Uterus (tissue), 4 donors: Measurements from ENCODE around the gene GABARAP. TPM values are rescaled to one million over a fixed set of nuclear protein-coding genes. Genes with fewer than 3 reads are reported as not detected.

Experiments
- DNase-seq, 2 donors: peaks; one replicate each; pipeline ENCODE4 v3.0.0-alpha.2; 2019 to 2020
- H3K27ac ChIP-seq, 2 donors: fragments of 200-600 bp; sonication (generic); 1 replicate in 1 of 2; 2 replicates in 1 of 2; pipeline ENCODE4 v1.5.1; 2016 to 2018
- H3K27me3 ChIP-seq, 2 donors: fragments of 200-600 bp; sonication (generic); one replicate each; pipeline ENCODE4 v1.5.1; 2018 to 2019; ENCODE audit warnings: control low read depth in 1 of 2
- H3K36me3 ChIP-seq, 2 donors: fragments of 200-600 bp; sonication (generic); one replicate each; pipeline ENCODE4 v1.5.1; 2019; ENCODE audit warnings: control low read depth in 1 of 2
- H3K4me1 ChIP-seq, 2 donors: fragments of 200-600 bp; sonication (generic); one replicate each; pipeline ENCODE4 v1.5.1; 2018 to 2019; ENCODE audit warnings: control low read depth in 1 of 2
- H3K4me3 ChIP-seq, 2 donors: fragments of 200-600 bp; sonication (generic); 1 replicate in 1 of 2; 2 replicates in 1 of 2; pipeline ENCODE4 v1.5.1; 2018 to 2019; ENCODE audit warnings: mild to moderate bottlenecking in 1 of 2
- H3K9me3 ChIP-seq, 2 donors: fragments of 200-600 bp; sonication (generic); one replicate each; pipeline ENCODE4 v1.5.1; 2019; ENCODE audit warnings: control low read depth in 1 of 2
- POLR2A ChIP-seq, 2 donors: fragments of 450-650 bp; IDR thresholded peaks; one replicate each; pipeline ENCODE4 v1.6.1; 2016; ENCODE audit warnings: antibody characterized with exemption in 2 of 2, mild to moderate bottlenecking in 1 of 2, moderate library complexity in 1 of 2
- intact Hi-C: fragments of 100-400 bp; cut with DNase I; formaldehyde crosslinking; loops from one replicate; pipeline ENCODE4 v1.15.1; 2023; ENCODE audit warnings: low total_unique reads
- total RNA-seq, 4 donors: library from RNA; depleted of rRNA in 3 of 4; stranded (reverse); fragments of >200 nt in 3 of 4; gene quantifications; one replicate each; pipeline versions ENCODE4 v1.1.0 to v1.2.4, GENCODE V29; 2014 to 2023
- TF ChIP-seq, protein P1 (sequence below), 4 experiments: fragments of 200-600 bp in 2 of 4; fragments of 450-650 bp in 2 of 4; sonication (generic) in 2 of 4; IDR thresholded peaks; one replicate each; pipeline ENCODE4 v1.5.1; 2016 to 2019; ENCODE audit warnings: antibody characterized with exemption in 4 of 4, mild to moderate bottlenecking in 2 of 4, moderate library complexity in 1 of 4
- donor health status: DM: yes; HTN: yes; CAD: no.

GABARAP gene
- total RNA-seq, 4 donors from 2014 or later, result 220 to 467 (median 366) TPM

DNA sequence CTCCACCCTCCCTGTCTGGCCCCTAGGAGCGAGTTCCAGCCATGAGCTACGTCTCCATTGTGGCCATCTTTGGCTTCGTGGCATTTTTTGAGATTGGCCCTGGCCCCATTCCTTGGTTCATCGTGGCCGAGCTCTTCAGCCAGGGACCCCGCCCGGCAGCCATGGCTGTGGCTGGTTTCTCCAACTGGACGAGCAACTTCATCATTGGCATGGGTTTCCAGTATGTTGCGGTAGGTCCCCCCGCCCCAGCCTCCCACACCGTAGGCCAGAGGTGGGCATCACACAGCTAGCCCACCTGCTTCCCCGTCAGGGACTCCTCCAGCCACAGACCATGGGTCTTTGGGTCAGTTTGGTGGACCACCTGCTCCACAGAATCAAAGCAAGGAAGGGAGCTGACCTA is 43.4 kb upstream of the GABARAP start:
- no peak for TF ChIP-seq POLR2A (IDR thresholded peaks at IDR 0.05)
- TF ChIP-seq, protein P1, sequence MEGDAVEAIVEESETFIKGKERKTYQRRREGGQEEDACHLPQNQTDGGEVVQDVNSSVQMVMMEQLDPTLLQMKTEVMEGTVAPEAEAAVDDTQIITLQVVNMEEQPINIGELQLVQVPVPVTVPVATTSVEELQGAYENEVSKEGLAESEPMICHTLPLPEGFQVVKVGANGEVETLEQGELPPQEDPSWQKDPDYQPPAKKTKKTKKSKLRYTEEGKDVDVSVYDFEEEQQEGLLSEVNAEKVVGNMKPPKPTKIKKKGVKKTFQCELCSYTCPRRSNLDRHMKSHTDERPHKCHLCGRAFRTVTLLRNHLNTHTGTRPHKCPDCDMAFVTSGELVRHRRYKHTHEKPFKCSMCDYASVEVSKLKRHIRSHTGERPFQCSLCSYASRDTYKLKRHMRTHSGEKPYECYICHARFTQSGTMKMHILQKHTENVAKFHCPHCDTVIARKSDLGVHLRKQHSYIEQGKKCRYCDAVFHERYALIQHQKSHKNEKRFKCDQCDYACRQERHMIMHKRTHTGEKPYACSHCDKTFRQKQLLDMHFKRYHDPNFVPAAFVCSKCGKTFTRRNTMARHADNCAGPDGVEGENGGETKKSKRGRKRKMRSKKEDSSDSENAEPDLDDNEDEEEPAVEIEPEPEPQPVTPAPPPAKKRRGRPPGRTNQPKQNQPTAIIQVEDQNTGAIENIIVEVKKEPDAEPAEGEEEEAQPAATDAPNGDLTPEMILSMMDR (IDR thresholded peaks at IDR 0.05), result no peak
- Histone ChIP-seq H3K27me3 (no peaks in the 10 kb centered on the region), H3K9me3 (no peaks in the 10 kb centered on the region), H3K4me1 (peaks cover 0 to 11% of the 10 kb centered on the region in 2 donors), H3K27ac (no peak overlapping the region), H3K36me3 (no peaks in the 10 kb centered on the region), H3K4me3 (no peak overlapping the region)
- no peak for DNase-seq
- intact Hi-C loops, result no loop called here

GRCh38 chr17:7284911-7285310 is 42.7 kb upstream of the GABARAP start:
- Histone ChIP-seq H3K27ac (no peak overlapping the region), H3K36me3 (no peaks in the 10 kb centered on the region), H3K4me1 (peaks cover 0 to 16% of the 10 kb centered on the region in 2 donors), H3K4me3 (no peak overlapping the region), H3K9me3 (no peaks in the 10 kb centered on the region), H3K27me3 (no peaks in the 10 kb centered on the region)
- intact Hi-C loops, result no loop called here
- TF ChIP-seq POLR2A (IDR thresholded peaks at IDR 0.05), result no peak
- TF ChIP-seq, protein P1 (IDR thresholded peaks at IDR 0.05), result no peak
- no peak for DNase-seq

DNA sequence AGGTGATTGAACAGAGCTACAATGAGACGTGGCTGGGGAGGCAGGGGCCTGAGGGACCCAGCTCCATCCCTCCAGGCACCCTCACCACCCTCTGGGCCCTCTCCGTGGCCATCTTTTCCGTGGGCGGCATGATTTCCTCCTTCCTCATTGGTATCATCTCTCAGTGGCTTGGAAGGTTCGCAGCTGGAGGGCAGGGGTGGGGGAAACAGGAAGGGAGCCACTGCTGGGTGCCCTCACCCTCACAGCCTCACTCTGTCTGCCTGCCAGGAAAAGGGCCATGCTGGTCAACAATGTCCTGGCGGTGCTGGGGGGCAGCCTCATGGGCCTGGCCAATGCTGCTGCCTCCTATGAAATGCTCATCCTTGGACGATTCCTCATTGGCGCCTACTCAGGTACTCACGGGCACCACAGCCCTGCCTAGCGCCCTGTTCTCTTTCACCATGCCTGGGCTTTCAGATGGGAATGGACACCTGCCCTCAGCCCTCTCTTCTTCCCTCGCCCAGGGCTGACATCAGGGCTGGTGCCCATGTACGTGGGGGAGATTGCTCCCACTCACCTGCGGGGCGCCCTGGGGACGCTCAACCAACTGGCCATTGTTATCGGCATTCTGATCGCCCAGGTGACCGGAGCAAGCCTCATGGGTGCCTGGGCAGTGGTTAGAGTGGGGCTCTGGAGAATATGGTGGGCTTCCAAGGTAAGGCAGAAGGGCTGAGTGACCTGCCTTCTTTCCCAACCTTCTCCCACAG is 41.4 kb upstream of the GABARAP start:
- Histone ChIP-seq H3K27me3 (no peaks in the 10 kb centered on the region), H3K36me3 (no peaks in the 10 kb centered on the region), H3K9me3 (no peaks in the 10 kb centered on the region), H3K4me3 (no peak overlapping the region), H3K27ac (no peak overlapping the region), H3K4me1 (peaks cover 0 to 16% of the 10 kb centered on the region in 2 donors)
- intact Hi-C loops, result no loop called here
- TF ChIP-seq, protein P1 (IDR thresholded peaks at IDR 0.05), result no peak
- no peak for TF ChIP-seq POLR2A (IDR thresholded peaks at IDR 0.05)
- no peak for DNase-seq

GRCh38 chr17:7282752-7283321 is 40.6 kb upstream of the GABARAP start:
- H3K9me3 ChIP-seq, result no peaks in the 10 kb centered on the region
- peak overlapping the region in 1 of 2 donors; percentile 42 for H3K4me3 ChIP-seq
- TF ChIP-seq, protein P1 (IDR thresholded peaks at IDR 0.05), result no peak
- TF ChIP-seq POLR2A (IDR thresholded peaks at IDR 0.05), result no peak
- no peaks in the 10 kb centered on the region for H3K36me3 ChIP-seq
- DNase-seq, result no peak
- H3K27me3 ChIP-seq, result no peaks in the 10 kb centered on the region
- intact Hi-C loops, result no loop called here
- peak overlapping the region in 1 of 2 donors; percentile 75 for H3K27ac ChIP-seq
- H3K4me1 ChIP-seq, result peaks cover 0 to 16% of the 10 kb centered on the region in 2 donors
